M059J (cell line): ENCODE results near the gene ENO1. TPM values are rescaled to one million over a fixed set of nuclear protein-coding genes. Genes with fewer than 3 reads are reported as not detected.
"Not testable (repeated sequence)": the region's sequence is repeated elsewhere in the genome, so short reads cannot be mapped to it uniquely, and the experiment has no call there.

Experiments
- DNase-seq: peaks from one replicate; pipeline ENCODE4 v3.0.0-alpha.2; 2012; ENCODE audit warnings: low read depth
- total RNA-seq: library from RNA; depleted of rRNA; stranded (reverse); fragments of >200 nt; shearing (Covaris generic); gene quantifications from 2 replicates; pipeline ENCODE4 v1.2.3, GENCODE V29; 2014; rRNA removed

The ENO1 gene
- total RNA-seq, result 3,081 and 3,852 TPM in 2 replicates

GRCh38 chr1:8878448-8878697 is at the start of gene ENO1:
Gene ENO1 (minus strand): TSS chr1:8878686. CDS start chr1:8874908, 3,778 bp downstream.
- DNase-seq, result no peak

GRCh38 chr1:8926707-8927694 is 48.5 kb upstream of the ENO1 start:
- DNase-seq, result no peak

- DNase-seq, result no peak
These were observed 47.5 kb upstream of the ENO1 start for GRCh38 chr1:8925960-8926359.

GRCh38 chr1:8925406-8925805 is 46.9 kb upstream of the ENO1 start:
- no peak for DNase-seq

GRCh38 chr1:8922962-8923361 is 44.5 kb upstream of the ENO1 start:
- no peak for DNase-seq

GRCh38 chr1:8917536-8917935 is 39.0 kb upstream of the ENO1 start:
- DNase-seq, result not testable (repeated sequence)

- no peak for DNase-seq
These were observed 37.0 kb upstream of the ENO1 start for GRCh38 chr1:8915446-8915845.

GRCh38 chr1:8914466-8914865 is 36.0 kb upstream of the ENO1 start:
- no peak for DNase-seq

GRCh38 chr1:8913457-8913856 is 35.0 kb upstream of the ENO1 start:
- no peak for DNase-seq

GRCh38 chr1:8911416-8912309 is 33.2 kb upstream of the ENO1 start:
- peak; percentile 32 for DNase-seq

- peak; percentile 58 for DNase-seq
These were observed 32.4 kb upstream of the ENO1 start for GRCh38 chr1:8910914-8911313.

- DNase-seq, result no peak
These were observed 31.8 kb upstream of the ENO1 start for GRCh38 chr1:8910331-8910730.

- DNase-seq, result no peak
These were observed 30.1 kb upstream of the ENO1 start for GRCh38 chr1:8908388-8909151.

- DNase-seq, result peak; percentile 53
These were observed 27.2 kb upstream of the ENO1 start for GRCh38 chr1:8905582-8906191.

GRCh38 chr1:8903908-8904650 is 25.6 kb upstream of the ENO1 start:
- peak; percentile 100 for DNase-seq

- peak; percentile 91 for DNase-seq
These were observed 24.9 kb upstream of the ENO1 start for GRCh38 chr1:8903410-8903809.

GRCh38 chr1:8902765-8903164 is 24.3 kb upstream of the ENO1 start:
- peak; percentile 88 for DNase-seq

- DNase-seq, result peak; percentile 64
These were observed 22.2 kb upstream of the ENO1 start for GRCh38 chr1:8900684-8901083.

- DNase-seq, result no peak
These were observed 20.6 kb upstream of the ENO1 start for GRCh38 chr1:8899046-8899445.

- not testable (repeated sequence) for DNase-seq
These were observed 19.9 kb upstream of the ENO1 start for GRCh38 chr1:8898418-8898817.

GRCh38 chr1:8897505-8897904 is 19.0 kb upstream of the ENO1 start:
- not testable (repeated sequence) for DNase-seq
